Daoy (cell line): ENCODE measurements around the gene SBK1. TPM values are rescaled to one million over a fixed set of nuclear protein-coding genes. Genes with fewer than 3 reads are reported as not detected.
"Not testable (repeated sequence)": the region's sequence is repeated elsewhere in the genome, so short reads cannot be mapped to it uniquely, and the experiment has no call there.

Experiments used
- DNase-seq: peaks from one replicate; pipeline ENCODE4 v3.0.0-alpha.2; 2015; ENCODE audit warnings: low read depth
- total RNA-seq: library from RNA; depleted of rRNA; stranded (reverse); fragments of >200 nt; shearing (Covaris generic); gene quantifications from 2 replicates; pipeline ENCODE4 v1.2.3, GENCODE V29; 2014; rRNA removed

The SBK1 gene
- total RNA-seq, result under 0.01 and 0.68 TPM in 2 replicates

DNA sequence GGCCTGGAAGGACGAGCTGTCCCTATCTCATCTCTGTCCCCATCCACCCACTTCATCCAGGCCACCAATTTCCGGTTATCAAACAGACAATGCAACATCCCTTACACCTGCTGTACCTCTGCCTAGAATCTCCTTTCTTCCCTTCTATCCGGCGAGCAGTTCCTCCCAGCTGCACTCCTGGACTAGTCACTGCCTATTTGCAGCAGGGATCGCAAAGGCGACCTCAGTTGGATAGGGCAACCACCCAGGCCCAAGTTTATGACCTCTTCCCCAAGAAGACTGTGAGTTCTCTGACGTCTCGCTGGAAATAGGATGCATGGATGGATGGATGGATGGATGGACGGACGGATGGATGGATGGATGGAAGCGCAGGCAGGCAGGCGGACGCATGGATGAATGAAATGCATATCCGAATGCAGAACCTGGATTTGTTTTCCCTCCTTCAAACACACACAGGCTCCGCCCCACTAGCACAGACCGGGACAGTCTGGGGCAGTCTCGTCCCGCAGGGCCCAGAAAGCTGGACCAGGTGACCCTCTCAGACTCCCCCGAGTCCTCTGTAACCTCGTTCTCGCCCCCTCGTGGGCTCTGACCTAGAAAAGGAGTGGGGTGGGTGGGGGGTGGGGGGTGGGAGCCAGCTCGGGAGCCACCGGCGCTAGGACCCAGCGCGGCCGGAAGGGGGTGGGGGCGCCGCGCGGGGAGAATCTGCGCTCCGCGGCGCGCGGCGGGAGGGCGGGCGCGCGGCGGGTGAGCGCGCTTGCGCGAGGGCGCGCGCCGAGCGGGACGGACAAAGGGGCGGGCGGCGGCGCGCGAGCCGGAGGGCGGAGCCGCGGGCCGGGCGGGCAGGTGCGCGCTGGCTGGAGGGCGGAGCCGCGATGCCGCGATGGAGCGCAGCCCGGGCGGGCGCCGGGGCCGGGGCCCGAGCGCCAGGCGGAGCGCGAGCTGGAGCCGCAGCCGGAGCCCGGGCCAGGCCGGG, at the start of gene SBK1:
Gene SBK1, plus strand, starts transcription at position 875 of the 976 bp plus-strand sequence. CDS start 24,867 bp downstream, outside the sequence.
- DNase-seq, result peak; percentile 83

DNA sequence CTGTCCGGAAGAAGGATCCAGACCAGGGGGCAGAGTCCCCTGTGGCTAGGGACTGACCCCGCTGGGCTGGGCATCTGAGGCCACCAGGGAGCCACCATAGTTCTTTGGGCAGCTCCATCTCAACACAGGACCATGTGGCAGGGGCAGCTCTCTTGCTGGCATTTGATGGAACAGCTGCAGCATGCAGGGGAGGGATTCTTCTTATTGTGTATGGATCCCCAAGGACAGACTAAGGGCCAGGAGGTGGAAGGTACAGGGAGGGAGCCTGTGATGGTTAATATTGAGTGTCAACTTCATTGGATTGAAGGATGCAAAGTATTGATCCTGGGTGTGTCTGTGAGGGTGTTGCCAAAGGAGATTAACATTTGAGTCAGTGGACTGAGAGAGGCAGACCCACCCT, 42.8 kb upstream of the SBK1 start:
- not testable (repeated sequence) for DNase-seq

GRCh38 chr16:28250999-28251398, 41.3 kb upstream of the SBK1 start:
- DNase-seq, result no peak

DNA sequence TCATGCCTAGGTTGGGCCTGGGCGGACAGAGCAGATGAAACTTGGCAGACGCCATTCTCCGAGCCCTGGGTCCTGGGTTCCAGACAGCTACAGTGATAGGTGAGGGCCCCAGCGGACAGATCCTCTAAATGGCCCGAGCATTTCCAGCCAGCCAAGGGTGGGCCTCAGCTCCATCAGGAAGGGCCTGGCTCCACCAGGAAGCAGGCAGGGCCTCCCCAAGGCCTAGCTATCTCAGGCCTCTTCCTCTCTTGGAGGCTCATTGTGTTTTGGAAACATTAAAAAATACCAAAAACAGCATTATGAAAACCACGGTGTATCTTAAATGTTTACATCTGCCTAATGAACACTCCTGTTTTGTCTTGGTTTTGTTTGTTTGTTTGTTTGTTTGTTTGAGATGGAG, 38.2 kb upstream of the SBK1 start:
- DNase-seq, result no peak

DNA sequence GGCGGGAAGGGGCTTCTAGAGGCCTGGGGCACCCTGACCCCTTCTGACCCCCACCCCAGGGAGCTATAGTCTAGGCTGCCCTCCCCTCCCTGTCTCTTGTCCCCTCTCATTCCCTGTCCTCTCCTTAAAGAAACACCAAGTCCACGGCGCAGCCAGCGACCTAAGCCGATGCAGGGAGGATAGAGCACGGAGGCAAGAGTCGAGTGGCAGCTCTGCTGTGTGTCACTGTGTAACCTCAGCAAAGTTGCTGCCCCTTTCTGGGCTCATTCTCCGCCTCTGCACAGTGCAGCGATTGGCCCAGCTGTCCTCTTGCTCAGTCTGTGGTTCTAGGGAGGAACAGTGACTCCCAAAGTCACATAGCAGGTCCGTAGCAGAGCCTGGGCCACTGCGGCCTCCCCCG, 36.5 kb upstream of the SBK1 start:
- no peak for DNase-seq

GRCh38 chr16:28257256-28257655, 35.1 kb upstream of the SBK1 start:
- DNase-seq, result no peak

GRCh38 chr16:28258567-28258966, 33.8 kb upstream of the SBK1 start:
- DNase-seq, result no peak

- no peak for DNase-seq
Measured at GRCh38 chr16:28259091-28259780, 33.1 kb upstream of the SBK1 start.

DNA sequence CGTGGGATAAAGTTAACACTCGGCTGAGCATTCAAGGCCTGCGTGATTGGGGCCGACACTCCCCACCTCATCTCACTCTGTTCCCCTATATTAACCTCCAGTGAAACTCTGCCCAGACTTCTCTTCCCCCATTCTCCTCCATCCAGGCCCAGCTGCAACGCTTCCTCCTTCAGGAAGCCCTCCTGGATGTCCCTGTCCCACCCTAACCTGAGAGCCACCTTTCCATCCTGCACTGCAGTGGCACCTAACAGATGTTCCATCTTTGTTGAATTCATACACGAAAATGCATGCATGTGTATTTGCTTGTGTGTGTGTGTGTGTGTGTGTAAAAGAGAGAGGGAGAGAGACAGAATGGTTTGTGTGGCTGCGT, 32.6 kb upstream of the SBK1 start:
- no peak for DNase-seq

GRCh38 chr16:28260193-28260592, 32.1 kb upstream of the SBK1 start:
- DNase-seq, result no peak

GRCh38 chr16:28261942-28262341, 30.4 kb upstream of the SBK1 start:
- DNase-seq, result no peak

GRCh38 chr16:28263305-28263704, 29.0 kb upstream of the SBK1 start:
- DNase-seq, result no peak

DNA sequence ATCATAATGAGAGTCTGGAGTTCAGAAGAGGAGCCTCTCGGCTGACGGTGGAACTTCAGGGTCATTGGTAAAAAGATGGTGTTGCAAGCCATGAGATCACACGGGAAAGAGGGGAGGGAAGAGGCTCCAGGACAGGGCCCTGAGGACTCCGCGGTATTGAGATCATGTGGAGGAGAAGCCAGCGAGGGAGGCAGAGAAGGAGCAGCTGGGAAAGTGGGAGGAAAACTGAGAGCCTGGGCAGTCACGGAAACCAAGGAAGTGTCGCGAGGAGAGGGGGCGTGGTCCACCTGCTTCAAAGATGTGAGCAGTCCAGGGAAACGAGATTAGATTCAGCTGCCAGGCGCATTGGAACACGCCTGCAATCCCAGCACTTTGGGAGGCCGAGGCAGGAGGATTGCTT, 27.7 kb upstream of the SBK1 start:
- DNase-seq, result peak; percentile 65

DNA sequence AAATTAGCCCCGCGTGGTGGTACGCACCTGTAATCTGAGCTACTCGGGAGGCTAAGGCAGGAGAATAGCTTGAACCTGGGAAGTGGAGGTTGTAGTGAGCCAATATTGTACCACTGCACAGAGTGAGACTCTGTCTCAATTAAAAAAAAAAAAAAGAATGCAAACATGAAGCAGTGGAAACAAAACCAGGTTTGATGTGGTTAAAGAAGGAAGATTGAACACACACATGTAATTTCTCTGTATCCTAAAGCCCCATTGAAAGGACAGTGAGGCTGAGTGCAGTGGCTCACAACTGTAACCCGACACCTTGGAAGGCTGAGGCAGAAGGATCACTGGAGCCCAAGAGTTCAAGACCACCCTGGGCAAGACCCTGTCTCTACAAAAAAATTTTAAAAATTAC, 26.5 kb upstream of the SBK1 start:
- no peak for DNase-seq

DNA sequence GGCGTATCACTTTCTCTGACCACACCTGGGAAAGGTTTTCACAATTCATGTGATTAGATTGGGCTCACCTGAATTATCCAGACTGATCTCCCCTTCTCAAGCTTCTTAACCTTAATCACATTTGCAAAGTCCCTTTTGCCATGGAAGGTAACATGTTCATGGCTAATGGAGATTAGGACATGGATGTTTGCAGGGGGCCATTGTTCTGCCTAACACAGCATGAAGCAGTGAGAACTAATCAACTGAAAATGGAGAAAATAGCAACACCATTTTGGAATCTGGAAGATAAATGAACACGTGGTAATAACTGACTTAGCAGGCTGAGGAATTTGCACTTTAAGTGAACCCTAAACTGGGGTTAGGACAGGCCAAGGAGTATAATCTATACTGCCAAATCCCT, 25.0 kb upstream of the SBK1 start:
- no peak for DNase-seq

DNA sequence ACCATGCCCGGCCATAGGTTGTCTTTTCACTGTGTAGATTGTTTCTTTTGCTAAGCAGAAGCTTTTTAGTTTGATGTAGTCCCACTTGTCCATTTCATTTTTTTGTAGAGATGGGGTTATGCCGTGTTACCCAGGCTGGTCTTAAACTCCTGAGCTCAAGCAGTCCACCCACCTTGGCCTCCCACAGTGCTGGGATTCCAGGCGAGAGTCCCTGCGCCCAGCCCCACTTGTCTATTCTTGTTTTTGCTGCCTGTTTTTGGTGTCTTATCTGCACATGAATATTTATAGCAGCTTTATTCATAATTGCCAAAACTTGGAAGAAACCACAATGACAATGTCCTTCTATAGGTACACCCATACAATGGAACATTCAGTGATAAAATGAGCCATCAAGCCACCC, 18.8 kb upstream of the SBK1 start:
- no peak for DNase-seq

- DNase-seq, result no peak
Measured at GRCh38 chr16:28274676-28275075, 17.6 kb upstream of the SBK1 start.

DNA sequence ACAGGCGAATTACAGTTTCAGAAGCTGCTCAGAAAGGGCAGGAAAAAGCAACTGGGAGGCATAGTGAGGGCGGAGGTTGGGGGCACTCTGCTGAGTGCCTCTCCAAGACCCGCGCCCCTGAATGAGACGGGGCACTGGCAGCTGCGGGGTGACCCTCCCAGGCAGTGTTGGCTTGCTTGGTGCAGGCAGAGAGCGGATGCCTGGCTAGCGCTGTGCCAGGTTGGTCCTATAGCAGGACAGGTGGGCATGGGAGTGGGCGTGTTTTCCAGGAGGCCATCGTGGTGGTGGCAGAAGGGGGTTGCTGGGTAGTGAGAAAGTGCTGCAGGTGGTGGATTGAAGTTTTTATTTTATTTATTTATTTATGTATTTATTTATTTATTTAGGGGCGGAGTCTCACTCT, 16.0 kb upstream of the SBK1 start:
- no peak for DNase-seq

DNA sequence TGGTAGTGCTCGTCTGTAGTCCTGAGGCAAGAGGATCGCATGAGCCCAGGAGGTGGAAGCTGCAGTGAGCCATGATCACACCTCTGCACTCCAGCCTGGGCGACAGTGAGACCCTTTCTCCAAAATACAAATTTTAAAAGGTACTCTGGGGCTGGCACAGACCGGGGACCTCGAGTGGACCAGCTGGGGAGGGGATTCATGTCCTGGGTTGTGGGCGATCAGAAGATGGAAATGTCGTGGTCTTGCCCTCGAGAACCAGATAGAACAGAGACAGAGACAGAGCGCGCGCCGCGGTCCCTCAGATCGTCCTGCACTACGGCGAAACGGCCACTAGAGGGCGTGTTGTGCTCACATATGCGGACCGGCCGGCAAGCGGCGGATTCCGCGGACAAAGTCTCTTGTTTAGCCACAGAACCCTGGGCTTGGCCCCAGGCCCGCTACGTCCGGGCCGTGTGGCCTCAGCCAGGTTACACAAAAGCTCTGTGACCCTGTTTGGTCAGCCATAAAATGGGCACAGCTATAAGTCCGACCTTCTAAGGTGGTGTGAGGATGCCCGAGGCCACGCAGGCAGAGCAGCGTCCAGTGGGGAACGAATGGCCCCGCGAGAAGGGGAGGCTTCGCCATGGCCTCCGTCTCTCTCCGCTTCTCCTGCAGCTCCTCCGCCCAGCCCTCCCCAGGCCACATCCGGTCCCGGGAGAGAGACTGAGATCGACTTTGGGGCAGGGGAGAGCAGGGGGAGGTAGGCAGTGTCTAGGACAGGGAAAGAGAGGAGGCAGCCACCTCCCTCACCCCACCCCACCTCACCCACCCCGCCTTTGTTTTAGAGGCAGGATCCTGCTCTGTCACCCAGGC, 14.6 kb upstream of the SBK1 start:
- DNase-seq, result peak; percentile 78

- DNase-seq, result no peak
Measured at GRCh38 chr16:28279006-28279405, 13.3 kb upstream of the SBK1 start.

GRCh38 chr16:28280881-28281836, 11.2 kb upstream of the SBK1 start:
- no peak for DNase-seq
